Retinal pigment epithelial cell (primary cell): Measurements from ENCODE around the gene MAP3K9.

Source experiments
- DNase-seq: peaks from one replicate; pipeline ENCODE4 v3.0.0-alpha.2; 2010; ENCODE audit warnings: low read depth
- H3K4me3 ChIP-seq: 2 replicates; pipeline ENCODE4 v1.5.1; 2011; ENCODE audit warnings: mild to moderate bottlenecking, low read length, control low read depth, moderate library complexity
- CTCF ChIP-seq: conservative IDR thresholded peaks from 2 replicates; pipeline ENCODE4 v1.5.1; 2011; ENCODE audit warnings: low read depth, low read length, control low read depth, inconsistent platforms

The MAP3K9 gene

DNA sequence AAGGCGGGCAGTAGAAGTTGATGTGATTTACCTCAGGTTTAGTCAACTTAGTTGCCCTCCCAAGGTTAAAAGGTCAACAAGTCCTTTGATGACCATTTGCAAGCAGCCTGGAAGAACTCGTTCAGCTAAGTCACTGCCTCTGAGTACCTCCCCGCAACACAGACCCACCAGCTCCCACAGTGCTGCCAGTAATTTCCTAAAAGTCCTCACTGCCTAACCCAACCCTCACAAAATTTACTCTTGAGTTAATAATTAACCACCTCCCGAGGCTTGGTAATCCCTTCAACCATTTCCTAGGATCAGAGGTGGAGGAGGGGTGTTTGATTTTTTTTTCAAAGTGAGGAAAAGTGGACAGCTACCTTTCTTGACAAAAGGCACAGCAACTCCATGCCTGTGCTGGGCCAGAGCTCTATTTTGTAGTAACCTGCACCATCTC lies 55.8 kb downstream of the MAP3K9 start:
- no peak for DNase-seq
- no peak overlapping the region for H3K4me3 ChIP-seq
- TF ChIP-seq CTCF, result no peak

- no peak overlapping the region for H3K4me3 ChIP-seq
- DNase-seq, result no peak
- no peak for TF ChIP-seq CTCF
Measured at GRCh38 chr14:70748422-70748821, 60.9 kb downstream of the MAP3K9 start.

GRCh38 chr14:70744641-70745040 lies 64.7 kb downstream of the MAP3K9 start:
- no peak for TF ChIP-seq CTCF
- DNase-seq, result no peak
- H3K4me3 ChIP-seq, result no peak overlapping the region

DNA sequence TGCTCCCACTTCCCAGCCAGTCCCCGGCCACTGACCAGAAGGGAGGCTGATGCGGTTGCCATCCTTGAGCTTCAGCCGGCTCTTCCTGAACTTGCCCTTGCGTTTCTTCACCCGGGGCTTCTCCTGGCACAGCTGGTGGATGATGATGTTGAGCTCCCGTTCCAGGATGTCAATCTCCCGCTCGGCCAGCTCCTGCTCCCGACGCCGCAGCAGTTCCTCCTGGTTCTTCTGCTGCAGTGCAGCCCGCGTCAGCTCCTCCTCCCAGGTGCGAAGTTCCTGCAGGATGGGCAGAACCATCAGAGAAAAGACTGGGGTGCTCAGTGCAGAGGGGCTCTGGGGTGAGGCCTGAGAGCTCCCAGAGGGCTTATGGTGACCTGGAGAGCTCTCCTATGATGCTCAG lies 67.0 kb downstream of the MAP3K9 start:
- no peak for DNase-seq
- TF ChIP-seq CTCF, result no peak
- H3K4me3 ChIP-seq, result no peak overlapping the region

GRCh38 chr14:70741482-70741881 lies 67.8 kb downstream of the MAP3K9 start:
- no peak overlapping the region for H3K4me3 ChIP-seq
- DNase-seq, result no peak
- no peak for TF ChIP-seq CTCF

DNA sequence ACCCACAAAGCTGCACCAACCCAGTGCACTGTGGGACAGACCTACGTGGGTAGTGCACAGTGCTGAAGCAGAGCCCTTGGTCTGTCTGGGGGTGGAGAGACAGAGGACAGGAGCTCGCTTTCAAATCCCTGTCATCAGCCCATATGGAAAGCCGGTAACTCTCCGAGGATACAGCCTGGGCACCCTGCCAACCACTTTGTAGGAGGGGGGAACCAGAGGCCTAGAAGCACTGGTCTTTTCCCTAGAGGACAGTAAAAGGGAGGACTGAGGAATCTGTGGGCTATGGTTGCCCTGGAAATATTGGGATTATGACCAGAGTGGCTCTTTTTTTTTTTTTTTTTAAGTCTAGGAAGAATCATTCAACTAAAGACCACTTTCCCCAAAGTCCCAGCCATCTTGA lies 74.3 kb downstream of the MAP3K9 start:
- H3K4me3 ChIP-seq, result no peak overlapping the region
- TF ChIP-seq CTCF, result no peak
- DNase-seq, result no peak

DNA sequence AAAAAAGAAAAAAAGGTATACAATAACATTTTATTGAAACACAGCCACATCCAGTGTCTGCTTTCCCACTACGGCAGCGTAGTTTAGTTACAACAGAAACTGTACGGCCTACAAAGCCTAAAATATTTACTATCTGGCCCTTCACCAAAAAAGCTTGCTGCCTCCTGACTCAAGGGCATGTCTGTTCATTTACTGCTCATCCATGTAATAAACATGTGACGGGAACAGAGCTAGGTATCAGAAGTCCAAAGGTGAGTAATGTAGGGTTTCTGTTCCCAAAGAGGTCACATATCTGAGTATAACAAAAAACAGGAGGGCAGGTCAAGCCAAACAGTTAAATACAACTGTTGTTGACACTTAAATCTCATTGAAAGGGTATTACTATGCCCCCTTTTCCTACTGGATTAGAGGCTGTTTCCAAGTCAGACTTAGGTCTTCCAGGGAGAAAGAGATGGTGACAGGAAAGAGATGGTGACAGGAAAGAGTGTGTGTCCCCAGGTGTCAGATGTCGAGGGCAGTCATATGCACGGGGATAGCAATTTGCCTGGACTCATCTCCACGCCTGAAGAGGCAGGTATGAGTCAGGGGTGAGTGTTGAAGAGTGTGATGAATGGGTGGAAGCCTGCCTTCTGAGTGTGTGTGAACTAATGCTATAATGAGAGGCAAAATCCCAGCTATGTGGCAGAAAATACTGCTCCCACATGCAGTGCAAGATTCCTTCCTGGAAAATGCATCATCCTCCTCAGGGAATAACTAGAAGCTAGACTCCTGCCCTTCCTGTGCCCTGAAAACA lies 77.7 kb downstream of the MAP3K9 start:
- TF ChIP-seq CTCF, result no peak
- H3K4me3 ChIP-seq, result no peak overlapping the region
- no peak for DNase-seq
